HCT116 (cell line): ENCODE results near the gene TMEM181. TPM values are rescaled to one million over a fixed set of nuclear protein-coding genes. Genes with fewer than 3 reads are reported as not detected.

Source experiments
- ATAC-seq: fragments of 200-7000 bp; cut with Tn5 transposase; 2 replicates; pipeline ENCODE4 v1.9.1; 2020; ENCODE audit warnings: mild to moderate bottlenecking, moderate library complexity
- BruUV-seq: library from RNA; stranded (reverse); fragments of 400-500 nt; replicated peaks from 2 replicates; lab custom pipeline; 2021; lab: Mats Ljungman, UMichigan
- CTCF ChIA-PET: fragments of 300-600 bp; sonication (Branson Sonifier 250); formaldehyde crosslinking; loops from one replicate; lab custom pipeline; 2021; ENCODE audit warnings: antibody characterized with exemption; lab: Charles Lee
- POLR2A ChIA-PET: fragments of 300-600, 350-600 bp; sonication (Branson Sonifier 250); formaldehyde crosslinking; loops from one replicate; lab custom pipeline; 2021; ENCODE audit warnings: antibody characterized with exemption; lab: Charles Lee
- RAD21 ChIA-PET, 2 experiments: fragments of 300-600 bp; sonication (Branson Sonifier 250); formaldehyde crosslinking; loops; one replicate each; lab custom pipeline; 2023; ENCODE audit warnings: low total read pairs in 2 of 2; ENCODE audit not compliant: uncharacterized antibody in 2 of 2, unreplicated experiment in 2 of 2, low non-redundant PET in 1 of 2; lab: Charles Lee
- DNase-seq: peaks from one replicate; pipeline ENCODE4 v3.0.0-alpha.2; 2010; ENCODE audit warnings: low read depth, low spot score
- H2AFZ ChIP-seq: fragments of 200-600 bp; shearing (Covaris generic), sonication (generic); 2 replicates; pipeline ENCODE4 v1.6.1; 2017; ENCODE audit warnings: low read depth, mixed run types, mixed read lengths, antibody characterized with exemption, low read length; ENCODE audit not compliant: poor library complexity, severe bottlenecking
- H3K27ac ChIP-seq: 2 replicates; pipeline ENCODE4 v1.5.1; 2012; ENCODE audit warnings: low read depth, low read length
- H3K27me3 ChIP-seq: fragments of 200-600 bp; sonication (generic); 2 replicates; pipeline ENCODE4 v1.6.1; 2016; ENCODE audit warnings: mixed run types, low read length, mixed read lengths; ENCODE audit not compliant: insufficient read depth
- H3K36me3 ChIP-seq, 2 experiments: fragments of 200-500 bp in 1 of 2; fragments of 200-600 bp in 1 of 2; sonication (Bioruptor generic) in 1 of 2; sonication (generic) in 1 of 2; 2 replicates each; pipeline versions ENCODE4 v1.5.1 to v1.6.1; 2014 to 2016; ENCODE audit warnings: low read length in 2 of 2, inconsistent platforms in 1 of 2, mixed read lengths in 1 of 2, mixed run types in 1 of 2; ENCODE audit not compliant: insufficient read depth in 2 of 2, control insufficient read depth in 1 of 2
- H3K4me1 ChIP-seq, 2 experiments: fragments of 200-600 bp in 1 of 2; sonication (generic) in 1 of 2; 2 replicates each; pipeline versions ENCODE4 v1.5.1 to v1.6.1; 2012 to 2017; ENCODE audit warnings: low read length in 2 of 2, inconsistent platforms in 1 of 2, mild to moderate bottlenecking in 1 of 2, mixed read lengths in 1 of 2, mixed run types in 1 of 2, moderate library complexity in 1 of 2; ENCODE audit not compliant: insufficient read depth in 2 of 2, control insufficient read depth in 1 of 2
- H3K4me2 ChIP-seq: fragments of 200-600 bp; sonication (generic); 2 replicates; pipeline ENCODE4 v1.6.1; 2017; ENCODE audit warnings: mixed run types, low read length, mixed read lengths
- H3K4me3 ChIP-seq, 2 experiments: fragments of 200-600 bp in 1 of 2; sonication (generic) in 1 of 2; replicated peaks in 1 of 2; 2 replicates each; pipeline ENCODE4 v1.5.1; 2011 to 2016; ENCODE audit warnings: low read length in 2 of 2, control low read depth in 1 of 2, low read depth in 1 of 2, mild to moderate bottlenecking in 1 of 2, mixed read lengths in 1 of 2, mixed run types in 1 of 2
- H3K79me2 ChIP-seq: fragments of 200-600 bp; sonication (generic); 2 replicates; pipeline ENCODE4 v1.6.1; 2017; ENCODE audit warnings: mild to moderate bottlenecking, mixed run types, low read length, moderate library complexity, mixed read lengths; ENCODE audit not compliant: insufficient read depth
- H3K9ac ChIP-seq: fragments of 200-600 bp; sonication (generic); 2 replicates; pipeline ENCODE4 v1.6.1; 2016; ENCODE audit warnings: low read length, mixed read lengths
- H3K9me2 ChIP-seq: fragments of 200-600 bp; sonication (generic), shearing (Covaris generic); 2 replicates; pipeline ENCODE4 v1.6.1; 2017; ENCODE audit warnings: mixed run types, mild to moderate bottlenecking, moderate library complexity; ENCODE audit not compliant: insufficient read depth
- H3K9me3 ChIP-seq, 2 experiments: fragments of 200-500 bp in 1 of 2; fragments of 200-600 bp in 1 of 2; sonication (Bioruptor generic) in 1 of 2; sonication (generic) in 1 of 2; 2 replicates each; pipeline ENCODE4 v1.6.1; 2014 to 2017; ENCODE audit warnings: low read length in 2 of 2, mixed read lengths in 2 of 2, inconsistent platforms in 1 of 2, low read depth in 1 of 2, mild to moderate bottlenecking in 1 of 2, mixed run types in 1 of 2, moderate library complexity in 1 of 2; ENCODE audit not compliant: control insufficient read depth in 1 of 2, insufficient read depth in 1 of 2
- H4K20me1 ChIP-seq: fragments of 200-600 bp; sonication (generic), shearing (Covaris generic); 2 replicates; pipeline ENCODE4 v1.6.1; 2017; ENCODE audit warnings: mixed run types, mild to moderate bottlenecking, moderate library complexity; ENCODE audit not compliant: insufficient read depth
- EGR1 ChIP-seq: IDR thresholded peaks from 2 replicates; pipeline ENCODE4 v1.6.1; 2012; ENCODE audit warnings: low read depth
- ELF1 ChIP-seq: IDR thresholded peaks from 2 replicates; pipeline ENCODE4 v1.6.1; 2012; ENCODE audit warnings: low read depth, borderline replicate concordance
- RAD21 ChIP-seq: IDR thresholded peaks from 2 replicates; pipeline ENCODE4 v1.6.1; 2012; ENCODE audit warnings: low read depth, mild to moderate bottlenecking
- SIN3A ChIP-seq: IDR thresholded peaks from 2 replicates; pipeline ENCODE4 v1.6.1; 2012; ENCODE audit warnings: low read depth
- SRF ChIP-seq: IDR thresholded peaks from 2 replicates; pipeline ENCODE4 v1.6.1; 2012; ENCODE audit warnings: low read depth
- ZFX ChIP-seq: fragments of 450-650 bp; IDR thresholded peaks from 2 replicates; pipeline ENCODE4 v1.6.1; 2017
- intact Hi-C: fragments of 100-400 bp; cut with micrococcal nuclease; formaldehyde crosslinking; loops from 2 replicates; pipeline ENCODE4 v1.10.0; 2022
- total RNA-seq: library from RNA; stranded (reverse); gene quantifications from one replicate; pipeline ENCODE4 v1.2.1, GENCODE V29; 2021; ENCODE audit not compliant: unreplicated experiment
- TF ChIP-seq, protein P1 (sequence below): IDR thresholded peaks from 2 replicates; pipeline ENCODE4 v1.6.1; 2012
- TF ChIP-seq, protein P2 (sequence below): IDR thresholded peaks from 2 replicates; pipeline ENCODE4 v1.6.1; 2012
- TF ChIP-seq, protein P3 (sequence below): IDR thresholded peaks from 2 replicates; pipeline ENCODE4 v1.6.1; 2012; ENCODE audit warnings: low read depth

Gene TMEM181
- total RNA-seq, 1 experiment from 2014 or later: 34.4 TPM

DNA sequence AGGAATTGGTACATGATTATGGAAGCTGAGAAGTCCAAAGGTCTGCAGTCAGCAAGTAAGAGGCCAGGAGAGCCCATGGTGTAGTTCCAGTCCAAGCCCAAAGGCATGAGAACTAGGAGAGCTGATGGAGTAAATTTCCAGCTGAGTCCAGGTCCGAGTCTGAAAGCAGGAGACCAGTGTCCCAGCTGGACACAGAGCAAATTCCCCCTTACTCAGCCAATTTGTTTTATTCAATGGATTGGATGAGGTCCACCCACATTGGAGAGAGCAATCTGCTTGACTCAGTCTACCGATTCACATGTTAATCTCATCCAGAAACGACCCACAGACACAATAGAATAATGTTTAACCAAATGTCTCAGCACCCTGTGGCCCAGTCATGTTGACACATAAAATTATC lies 14.9 kb downstream of the TMEM181 start:
- Histone ChIP-seq H3K4me2 (no peak overlapping the region), H3K9ac (no peak overlapping the region), H4K20me1 (no peaks in the 10 kb centered on the region), H3K36me3 (peaks cover 0 to 24% of the 10 kb centered on the region in 2 experiments; a peak in 2 of 4 replicates), H3K9me2 (no peaks in the 10 kb centered on the region), H2AFZ (no peak overlapping the region), H3K4me1 (peaks cover 0 to 3% of the 10 kb centered on the region in 2 experiments; a peak in 1 of 4 replicates), H3K27me3 (no peaks in the 10 kb centered on the region), H3K79me2 (peaks cover 71% of the 10 kb centered on the region), H3K27ac (no peak overlapping the region), H3K9me3 (no peaks in the 10 kb centered on the region), H3K4me3 (no peak overlapping the region)
- TF ChIP-seq RAD21 (no peak), SRF (no peak), SIN3A (no peak), EGR1 (no peak), ZFX (no peak), ELF1 (no peak)
- TF ChIP-seq, protein P1, sequence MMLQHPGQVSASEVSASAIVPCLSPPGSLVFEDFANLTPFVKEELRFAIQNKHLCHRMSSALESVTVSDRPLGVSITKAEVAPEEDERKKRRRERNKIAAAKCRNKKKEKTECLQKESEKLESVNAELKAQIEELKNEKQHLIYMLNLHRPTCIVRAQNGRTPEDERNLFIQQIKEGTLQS: no peak
- TF ChIP-seq, protein P2, sequence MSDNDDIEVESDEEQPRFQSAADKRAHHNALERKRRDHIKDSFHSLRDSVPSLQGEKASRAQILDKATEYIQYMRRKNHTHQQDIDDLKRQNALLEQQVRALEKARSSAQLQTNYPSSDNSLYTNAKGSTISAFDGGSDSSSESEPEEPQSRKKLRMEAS: no peak
- POLR2A ChIA-PET: no interaction called here
- no TSS peak for BruUV-seq
- CTCF ChIA-PET: no interaction called here
- intact Hi-C loops: no loop called here
- RAD21 ChIA-PET: interaction anchor here in 1 of 2 experiments (0.5 kb wide), 1 partner anchor 30 kb away, joined by 4 read pairs; no protein-coding TSS in a partner anchor
- DNase-seq (no peak), ATAC-seq (no peak)

DNA sequence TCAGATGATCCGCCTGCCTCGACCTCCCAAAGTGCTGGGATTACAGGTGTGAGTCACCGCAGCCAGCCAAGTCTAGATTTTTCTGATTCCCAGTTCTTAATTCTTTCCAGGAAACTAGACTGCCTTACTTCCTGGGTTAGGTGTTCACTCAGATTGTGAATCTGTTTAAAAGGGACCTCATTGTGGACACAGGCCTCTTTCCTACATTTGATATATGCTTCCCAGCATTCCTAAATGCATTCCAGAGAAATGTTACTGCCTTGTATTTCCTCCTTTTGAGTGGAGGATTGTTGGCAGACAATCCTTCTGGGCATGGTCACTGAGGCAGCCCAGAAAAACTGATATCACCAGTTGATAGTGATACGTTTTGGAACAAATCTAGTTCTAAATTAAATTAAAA lies 15.7 kb downstream of the TMEM181 start:
- no peak overlapping the region for H2AFZ ChIP-seq
- H3K27me3 ChIP-seq: no peaks in the 10 kb centered on the region
- CTCF ChIA-PET: no interaction called here
- no peak overlapping the region for H3K4me2 ChIP-seq
- POLR2A ChIA-PET: no interaction called here
- H3K4me1 ChIP-seq: peaks cover 0 to 3% of the 10 kb centered on the region in 2 experiments; a peak in 1 of 4 replicates
- H3K9me3 ChIP-seq: no peaks in the 10 kb centered on the region
- no peaks in the 10 kb centered on the region for H4K20me1 ChIP-seq
- ATAC-seq (no peak), DNase-seq (no peak)
- H3K79me2 ChIP-seq: peaks cover 68% of the 10 kb centered on the region
- H3K4me3 ChIP-seq: no peak overlapping the region
- no peak overlapping the region for H3K9ac ChIP-seq
- BruUV-seq: no TSS peak
- no peak overlapping the region for H3K27ac ChIP-seq
- intact Hi-C loops: no loop called here
- peaks cover 0 to 24% of the 10 kb centered on the region in 2 experiments; a peak in 2 of 4 replicates for H3K36me3 ChIP-seq
- H3K9me2 ChIP-seq: no peaks in the 10 kb centered on the region
- TF ChIP-seq SIN3A: no peak
- TF ChIP-seq, protein P3, sequence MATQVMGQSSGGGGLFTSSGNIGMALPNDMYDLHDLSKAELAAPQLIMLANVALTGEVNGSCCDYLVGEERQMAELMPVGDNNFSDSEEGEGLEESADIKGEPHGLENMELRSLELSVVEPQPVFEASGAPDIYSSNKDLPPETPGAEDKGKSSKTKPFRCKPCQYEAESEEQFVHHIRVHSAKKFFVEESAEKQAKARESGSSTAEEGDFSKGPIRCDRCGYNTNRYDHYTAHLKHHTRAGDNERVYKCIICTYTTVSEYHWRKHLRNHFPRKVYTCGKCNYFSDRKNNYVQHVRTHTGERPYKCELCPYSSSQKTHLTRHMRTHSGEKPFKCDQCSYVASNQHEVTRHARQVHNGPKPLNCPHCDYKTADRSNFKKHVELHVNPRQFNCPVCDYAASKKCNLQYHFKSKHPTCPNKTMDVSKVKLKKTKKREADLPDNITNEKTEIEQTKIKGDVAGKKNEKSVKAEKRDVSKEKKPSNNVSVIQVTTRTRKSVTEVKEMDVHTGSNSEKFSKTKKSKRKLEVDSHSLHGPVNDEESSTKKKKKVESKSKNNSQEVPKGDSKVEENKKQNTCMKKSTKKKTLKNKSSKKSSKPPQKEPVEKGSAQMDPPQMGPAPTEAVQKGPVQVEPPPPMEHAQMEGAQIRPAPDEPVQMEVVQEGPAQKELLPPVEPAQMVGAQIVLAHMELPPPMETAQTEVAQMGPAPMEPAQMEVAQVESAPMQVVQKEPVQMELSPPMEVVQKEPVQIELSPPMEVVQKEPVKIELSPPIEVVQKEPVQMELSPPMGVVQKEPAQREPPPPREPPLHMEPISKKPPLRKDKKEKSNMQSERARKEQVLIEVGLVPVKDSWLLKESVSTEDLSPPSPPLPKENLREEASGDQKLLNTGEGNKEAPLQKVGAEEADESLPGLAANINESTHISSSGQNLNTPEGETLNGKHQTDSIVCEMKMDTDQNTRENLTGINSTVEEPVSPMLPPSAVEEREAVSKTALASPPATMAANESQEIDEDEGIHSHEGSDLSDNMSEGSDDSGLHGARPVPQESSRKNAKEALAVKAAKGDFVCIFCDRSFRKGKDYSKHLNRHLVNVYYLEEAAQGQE: no peak
- TF ChIP-seq, all 23 proteins: peak for 0
- RAD21 ChIA-PET: no interaction called here
